ENCODE data around the gene ITIH5. TPM values are rescaled to one million over a fixed set of nuclear protein-coding genes. Genes with fewer than 3 reads are reported as not detected.

ITIH5 gene
- total and polyA plus RNA-seq, 2 of the 13 experiments (the other 11 are each of a cell fraction or from before 2014, with no cell fraction given) = 4.7 to 8.9 TPM

DNA sequence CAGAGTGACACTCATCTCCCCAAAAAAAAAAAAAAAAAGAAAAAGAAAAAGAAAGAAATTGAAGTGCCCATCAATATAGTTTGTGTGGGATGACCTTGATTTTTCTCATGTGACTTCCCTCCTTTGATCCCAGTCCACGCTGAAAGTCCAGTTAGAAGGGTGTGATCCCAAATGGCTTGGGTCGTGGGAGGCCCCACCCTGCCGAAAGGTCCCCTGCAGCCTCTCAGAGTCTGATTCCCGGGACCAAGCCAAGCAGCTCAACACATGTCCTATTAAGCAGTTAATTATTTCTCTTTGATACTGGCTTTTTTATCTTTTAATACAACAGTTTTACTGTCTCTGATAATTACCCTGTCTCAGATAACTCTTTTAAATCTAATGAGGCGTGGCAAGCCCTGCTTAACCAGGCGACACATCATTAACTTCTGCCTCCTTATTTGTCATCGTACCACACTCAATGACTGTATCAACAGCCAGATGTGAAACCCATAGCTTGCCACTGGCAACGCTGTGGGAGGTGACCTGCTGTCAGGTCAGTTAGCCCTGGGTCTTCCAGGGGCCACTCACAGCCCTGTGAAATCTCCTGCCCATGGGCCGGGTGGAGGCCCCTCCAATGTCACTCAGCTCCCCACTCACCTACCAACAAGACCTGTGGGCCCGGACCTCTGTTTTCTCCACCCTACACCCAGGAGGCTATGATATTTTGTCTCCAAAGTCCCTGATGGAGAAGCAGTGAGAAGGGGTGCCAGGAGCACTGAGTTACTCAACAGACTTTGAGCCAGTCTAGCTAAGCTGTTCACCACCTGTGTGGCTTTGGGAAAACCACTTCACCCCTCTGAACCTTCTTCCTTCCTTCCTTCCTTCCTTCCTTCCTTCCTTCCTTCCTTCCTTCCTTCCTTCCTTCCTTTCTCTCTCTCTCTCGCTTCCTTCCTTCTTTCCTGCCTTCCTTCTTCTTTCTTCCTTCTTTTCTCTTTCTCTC lies 146.0 kb downstream of the ITIH5 start:
- no peak overlapping the region for H3K4me3 ChIP-seq (replicated peaks in 1 of 3; ENCODE audit: insufficient read depth in 1 of 3, low read depth in 2 of 3, low read length in 3 of 3)
- CTCF ChIA-PET (ENCODE audit: low intra/inter-chr PET ratio, low total read pairs) = no interaction called here
- intact Hi-C loops (cut with micrococcal nuclease; ENCODE audit: unreplicated experiment) (no loop called here), in situ Hi-C loops (cut with HindIII; ENCODE audit: extremely low pct_ligation_motif_present, low pct_unique_long_range_greater_than_20kb) (no loop called here)
- peaks cover 2 to 7% of the 10 kb centered on the region in 2 experiments; a peak in 4 of 5 replicates for H3K27me3 ChIP-seq (ENCODE audit: control insufficient read depth in 1 of 2, insufficient read depth in 2 of 2, low read length in 2 of 2)
- H4K20me1 ChIP-seq (ENCODE audit: insufficient read depth, low read length) = no peaks in the 10 kb centered on the region
- peaks cover 2% of the 10 kb centered on the region; the same call in 1 of the 2 replicates for H3K4me1 ChIP-seq (ENCODE audit: insufficient read depth, low read length)
- H3K4me2 ChIP-seq (ENCODE audit: low read depth, low read length) = no peak overlapping the region
- no peak overlapping the region for H3K9ac ChIP-seq (ENCODE audit: insufficient read depth, low read depth, low read length)
- no peaks in the 10 kb centered on the region for H3K36me3 ChIP-seq (replicated peaks in 1 of 2; ENCODE audit: control insufficient read depth in 1 of 2, insufficient read depth in 2 of 2, low read length in 2 of 2)
- H3K79me2 ChIP-seq (ENCODE audit: insufficient read depth, low read length) = no peaks in the 10 kb centered on the region
- WGBS (ENCODE audit: low lambda C conversion rate) = 31% methylated on average over 11 of the region's 11 CpGs
- no peak overlapping the region for H2AFZ ChIP-seq (ENCODE audit: low read length)
- no TSS peak for BruUV-seq (replicated peaks)
- TF ChIP-seq GTF3A (CRISPR knock-in tag; conservative IDR thresholded peaks at IDR 0.05) (no peak), POGK (CRISPR knock-in tag; conservative IDR thresholded peaks at IDR 0.05) (no peak), ZSCAN20 (CRISPR knock-in tag; IDR thresholded peaks at IDR 0.05; ENCODE audit: borderline replicate concordance) (no peak), ZNF230 (CRISPR knock-in tag; IDR thresholded peaks at IDR 0.05) (no peak), TAF15 (IDR thresholded peaks at IDR 0.05; ENCODE audit: low read depth, low read length, poor library complexity, severe bottlenecking) (no peak), TGIF2 (CRISPR knock-in tag; IDR thresholded peaks at IDR 0.05) (no peak), CHD4 (IDR thresholded peaks at IDR 0.05; ENCODE audit: borderline replicate concordance, low read length) (no peak), ZMAT3 (CRISPR knock-in tag; conservative IDR thresholded peaks at IDR 0.05) (no peak), ARNT2 (CRISPR knock-in tag; IDR thresholded peaks at IDR 0.05; ENCODE audit: low read depth) (no peak), PHF8 (CRISPR knock-in tag; IDR thresholded peaks at IDR 0.05) (no peak), ZNF326 (CRISPR knock-in tag; IDR thresholded peaks at IDR 0.05; ENCODE audit: borderline replicate concordance) (no peak), NR1H2 (CRISPR knock-in tag; IDR thresholded peaks at IDR 0.05; ENCODE audit: borderline replicate concordance, low read depth) (no peak), ZSCAN31 (CRISPR knock-in tag; IDR thresholded peaks at IDR 0.05; ENCODE audit: low read depth) (no peak)
- TF ChIP-seq, protein P1, sequence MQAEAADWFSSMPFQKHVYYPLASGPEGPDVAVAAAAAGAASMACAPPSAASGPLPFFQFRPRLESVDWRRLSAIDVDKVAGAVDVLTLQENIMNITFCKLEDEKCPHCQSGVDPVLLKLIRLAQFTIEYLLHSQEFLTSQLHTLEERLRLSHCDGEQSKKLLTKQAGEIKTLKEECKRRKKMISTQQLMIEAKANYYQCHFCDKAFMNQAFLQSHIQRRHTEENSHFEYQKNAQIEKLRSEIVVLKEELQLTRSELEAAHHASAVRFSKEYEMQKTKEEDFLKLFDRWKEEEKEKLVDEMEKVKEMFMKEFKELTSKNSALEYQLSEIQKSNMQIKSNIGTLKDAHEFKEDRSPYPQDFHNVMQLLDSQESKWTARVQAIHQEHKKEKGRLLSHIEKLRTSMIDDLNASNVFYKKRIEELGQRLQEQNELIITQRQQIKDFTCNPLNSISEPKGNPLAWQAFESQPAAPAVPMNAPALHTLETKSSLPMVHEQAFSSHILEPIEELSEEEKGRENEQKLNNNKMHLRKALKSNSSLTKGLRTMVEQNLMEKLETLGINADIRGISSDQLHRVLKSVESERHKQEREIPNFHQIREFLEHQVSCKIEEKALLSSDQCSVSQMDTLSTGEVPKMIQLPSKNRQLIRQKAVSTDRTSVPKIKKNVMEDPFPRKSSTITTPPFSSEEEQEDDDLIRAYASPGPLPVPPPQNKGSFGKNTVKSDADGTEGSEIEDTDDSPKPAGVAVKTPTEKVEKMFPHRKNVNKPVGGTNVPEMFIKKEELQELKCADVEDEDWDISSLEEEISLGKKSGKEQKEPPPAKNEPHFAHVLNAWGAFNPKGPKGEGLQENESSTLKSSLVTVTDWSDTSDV (CRISPR knock-in tag; IDR thresholded peaks at IDR 0.05) = no peak
- TF ChIP-seq, protein P2, sequence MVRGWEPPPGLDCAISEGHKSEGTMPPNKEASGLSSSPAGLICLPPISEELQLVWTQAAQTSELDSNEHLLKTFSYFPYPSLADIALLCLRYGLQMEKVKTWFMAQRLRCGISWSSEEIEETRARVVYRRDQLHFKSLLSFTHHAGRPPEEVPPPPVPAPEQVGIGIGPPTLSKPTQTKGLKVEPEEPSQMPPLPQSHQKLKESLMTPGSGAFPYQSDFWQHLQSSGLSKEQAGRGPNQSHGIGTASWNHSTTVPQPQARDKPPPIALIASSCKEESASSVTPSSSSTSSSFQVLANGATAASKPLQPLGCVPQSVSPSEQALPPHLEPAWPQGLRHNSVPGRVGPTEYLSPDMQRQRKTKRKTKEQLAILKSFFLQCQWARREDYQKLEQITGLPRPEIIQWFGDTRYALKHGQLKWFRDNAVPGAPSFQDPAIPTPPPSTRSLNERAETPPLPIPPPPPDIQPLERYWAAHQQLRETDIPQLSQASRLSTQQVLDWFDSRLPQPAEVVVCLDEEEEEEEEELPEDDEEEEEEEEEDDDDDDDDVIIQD (CRISPR knock-in tag; IDR thresholded peaks at IDR 0.05; ENCODE audit: low read depth) = no peak
- POLR2A ChIA-PET = no interaction called here
- H3K9me3 ChIP-seq (ENCODE audit: low read length) = no peaks in the 10 kb centered on the region
- ATAC-seq (no peak), FAIRE-seq (no peak), DNase-seq (ENCODE audit: low spot score) (no peak)
- H3K27ac ChIP-seq (ENCODE audit: extremely low read length, insufficient read depth, low read length) = no peak overlapping the region
